Omental fat pad (tissue), 4 donors: ENCODE results near the gene CTCFL. TPM values are rescaled to one million over a fixed set of nuclear protein-coding genes. Genes with fewer than 3 reads are reported as not detected.

Source experiments
- ATAC-seq: fragments of 150-250 bp; one replicate; pipeline ENCODE4 v1.9.1; 2016; ENCODE audit warnings: mild to moderate bottlenecking, moderate library complexity; ENCODE audit not compliant: low FRiP score
- DNase-seq: peaks from one replicate; pipeline ENCODE4 v3.0.0-alpha.2; 2019; ENCODE audit warnings: low spot score
- total RNA-seq, 4 donors: library from RNA; depleted of rRNA; stranded (reverse); fragments of >200 nt; gene quantifications; one replicate each; pipeline ENCODE4 v1.1.0, GENCODE V29; 2016
- TF ChIP-seq, protein P1 (sequence below), 3 donors: fragments of 450-650 bp; IDR thresholded peaks; one replicate each; pipeline ENCODE4 v1.5.1; 2016 to 2017; ENCODE audit warnings: antibody characterized with exemption in 3 of 3, mild to moderate bottlenecking in 3 of 3, moderate library complexity in 2 of 3

The CTCFL gene
- total RNA-seq, 4 donors from 2014 or later = not detected

DNA sequence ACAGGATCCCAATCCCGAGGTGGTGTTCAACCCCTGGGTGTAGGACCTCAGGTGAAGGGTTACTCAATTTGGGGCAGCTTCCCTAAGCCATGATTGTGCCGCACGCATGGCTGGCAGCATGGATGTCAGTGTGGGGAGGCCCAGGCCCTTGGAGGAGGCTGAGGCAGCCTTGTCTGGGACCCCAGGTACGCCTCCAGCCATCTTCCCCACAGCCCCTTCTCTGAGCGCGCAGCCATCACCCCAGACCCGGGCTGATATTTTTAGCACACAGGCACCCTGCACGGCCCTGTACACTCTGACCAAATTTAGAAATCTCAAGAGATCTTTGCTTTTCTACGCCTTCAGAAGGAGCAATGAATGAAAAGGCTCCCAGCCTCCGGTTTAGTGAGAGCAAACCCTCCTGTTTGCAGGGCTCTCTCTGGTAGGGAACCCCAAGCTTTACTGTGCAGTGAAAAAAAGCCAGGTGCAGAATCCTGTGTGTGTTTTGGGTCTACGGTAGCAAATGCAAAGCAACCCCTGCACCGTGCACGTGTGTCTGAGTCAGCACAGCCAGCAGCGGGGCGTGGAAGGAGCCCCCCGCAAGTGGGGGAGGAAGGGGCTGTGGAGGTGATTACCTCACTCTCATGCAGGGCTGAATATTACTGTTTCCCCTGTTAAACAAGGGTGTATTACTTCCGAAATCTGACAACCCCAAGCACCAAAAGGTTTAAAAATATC lies 44.3 kb downstream of the CTCFL start:
- ATAC-seq = no peak
- DNase-seq = no peak
- TF ChIP-seq, protein P1, sequence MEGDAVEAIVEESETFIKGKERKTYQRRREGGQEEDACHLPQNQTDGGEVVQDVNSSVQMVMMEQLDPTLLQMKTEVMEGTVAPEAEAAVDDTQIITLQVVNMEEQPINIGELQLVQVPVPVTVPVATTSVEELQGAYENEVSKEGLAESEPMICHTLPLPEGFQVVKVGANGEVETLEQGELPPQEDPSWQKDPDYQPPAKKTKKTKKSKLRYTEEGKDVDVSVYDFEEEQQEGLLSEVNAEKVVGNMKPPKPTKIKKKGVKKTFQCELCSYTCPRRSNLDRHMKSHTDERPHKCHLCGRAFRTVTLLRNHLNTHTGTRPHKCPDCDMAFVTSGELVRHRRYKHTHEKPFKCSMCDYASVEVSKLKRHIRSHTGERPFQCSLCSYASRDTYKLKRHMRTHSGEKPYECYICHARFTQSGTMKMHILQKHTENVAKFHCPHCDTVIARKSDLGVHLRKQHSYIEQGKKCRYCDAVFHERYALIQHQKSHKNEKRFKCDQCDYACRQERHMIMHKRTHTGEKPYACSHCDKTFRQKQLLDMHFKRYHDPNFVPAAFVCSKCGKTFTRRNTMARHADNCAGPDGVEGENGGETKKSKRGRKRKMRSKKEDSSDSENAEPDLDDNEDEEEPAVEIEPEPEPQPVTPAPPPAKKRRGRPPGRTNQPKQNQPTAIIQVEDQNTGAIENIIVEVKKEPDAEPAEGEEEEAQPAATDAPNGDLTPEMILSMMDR (IDR thresholded peaks at IDR 0.05) = no peak

DNA sequence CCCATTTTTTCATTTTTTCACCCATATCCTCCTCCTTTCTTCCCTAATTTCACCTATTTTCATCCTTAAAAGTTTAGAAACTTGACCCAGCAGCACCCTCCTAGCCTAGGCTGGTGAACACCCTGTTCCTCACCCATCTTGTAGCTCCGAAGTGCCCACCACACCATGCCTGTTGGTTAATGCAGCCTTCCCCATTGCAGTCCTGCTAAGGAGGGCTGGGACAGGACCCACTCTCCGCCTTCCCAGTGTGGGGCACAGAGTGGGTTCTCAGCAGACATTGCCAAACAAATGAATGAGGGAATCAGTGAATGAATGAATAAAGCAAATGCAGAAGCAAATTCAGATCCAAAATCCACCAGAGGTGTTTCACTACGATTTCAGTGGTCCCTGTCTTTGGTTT lies 45.7 kb downstream of the CTCFL start:
- TF ChIP-seq, protein P1 (IDR thresholded peaks at IDR 0.05) = no peak
- ATAC-seq = no peak
- DNase-seq = no peak

DNA sequence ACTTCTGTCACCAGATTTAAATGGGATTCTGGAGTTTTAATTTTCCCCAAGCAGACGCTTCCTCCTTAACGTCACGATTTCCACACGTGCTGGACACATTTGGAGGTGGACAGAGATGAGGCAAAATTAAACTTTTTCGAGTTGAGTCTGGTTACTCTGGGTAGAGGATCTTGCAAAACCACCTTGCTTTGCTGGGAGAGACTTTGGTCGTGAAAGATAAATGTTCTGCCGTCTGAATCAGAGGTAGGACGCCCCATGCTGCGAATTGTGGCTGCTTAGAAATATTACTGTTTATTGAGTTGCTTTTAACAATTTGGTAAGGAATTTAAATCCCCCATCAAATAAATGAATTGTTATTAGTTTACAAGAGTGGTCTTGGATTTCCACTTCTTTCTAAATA lies 46.8 kb downstream of the CTCFL start:
- ATAC-seq = no peak
- DNase-seq = no peak
- TF ChIP-seq, protein P1 (IDR thresholded peaks at IDR 0.05) = no peak

DNA sequence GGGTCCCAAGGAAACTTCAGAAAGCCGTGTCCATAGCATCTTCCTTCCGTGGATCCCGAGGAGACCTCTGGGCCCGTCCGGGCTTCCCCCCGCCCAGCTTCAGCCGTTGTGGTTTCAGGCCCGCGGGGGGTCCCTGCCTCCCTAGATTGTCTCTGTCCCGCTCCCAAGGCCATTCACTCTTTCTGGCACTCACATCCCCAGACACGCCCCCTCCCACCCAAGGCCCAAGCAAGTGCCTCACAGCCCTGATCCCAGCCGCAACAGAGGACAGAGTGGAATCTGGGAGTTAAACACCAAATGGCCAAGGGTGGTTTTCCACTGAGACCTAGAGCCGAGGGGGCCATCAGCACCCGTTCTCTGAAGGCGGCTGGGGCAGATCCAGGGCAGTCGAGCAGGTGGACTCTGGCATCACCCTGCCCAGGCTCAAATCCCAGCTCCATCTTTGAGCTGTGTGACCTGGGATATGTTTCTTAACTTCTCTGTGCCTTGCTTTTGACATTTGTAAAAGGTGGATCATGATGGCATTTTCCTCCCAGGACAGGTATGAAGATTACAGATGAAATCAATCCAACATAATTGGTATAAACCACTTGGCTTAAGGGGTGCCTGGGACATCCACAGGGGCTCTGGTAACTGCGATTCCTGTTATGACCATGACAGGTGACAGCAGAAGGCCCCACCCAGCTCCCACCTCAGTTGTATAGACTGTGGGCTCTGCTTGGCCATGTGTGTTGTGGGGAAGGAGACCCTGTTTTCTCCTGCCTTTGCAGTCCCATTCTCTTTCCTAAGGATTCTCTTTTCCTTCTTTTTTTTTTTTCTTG lies 48.1 kb downstream of the CTCFL start:
- TF ChIP-seq, protein P1 (IDR thresholded peaks at IDR 0.05) = no peak
- no peak for ATAC-seq
- DNase-seq = no peak

DNA sequence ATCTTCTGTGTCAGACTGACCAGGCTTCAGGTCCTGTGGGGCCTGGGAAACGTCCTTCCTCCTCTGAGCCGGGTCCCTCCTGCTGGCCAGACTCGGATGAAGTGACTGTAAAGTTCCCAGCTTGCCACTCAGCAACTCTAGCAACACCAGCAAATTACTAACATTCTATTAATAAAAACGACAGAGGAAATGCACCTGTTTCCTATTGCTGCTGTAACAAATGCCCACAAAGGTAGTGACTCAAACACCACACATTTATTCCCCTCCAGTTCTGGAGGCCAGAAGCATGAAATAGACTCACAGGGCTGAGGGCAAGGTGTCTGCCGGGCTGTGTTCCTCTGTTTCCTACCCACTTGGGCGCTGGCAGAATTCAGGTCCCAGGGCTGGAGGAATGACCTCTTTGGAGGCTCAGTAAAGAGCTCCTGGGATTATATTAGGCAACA lies 48.8 kb downstream of the CTCFL start:
- ATAC-seq = no peak
- TF ChIP-seq, protein P1 (IDR thresholded peaks at IDR 0.05) = no peak

DNA sequence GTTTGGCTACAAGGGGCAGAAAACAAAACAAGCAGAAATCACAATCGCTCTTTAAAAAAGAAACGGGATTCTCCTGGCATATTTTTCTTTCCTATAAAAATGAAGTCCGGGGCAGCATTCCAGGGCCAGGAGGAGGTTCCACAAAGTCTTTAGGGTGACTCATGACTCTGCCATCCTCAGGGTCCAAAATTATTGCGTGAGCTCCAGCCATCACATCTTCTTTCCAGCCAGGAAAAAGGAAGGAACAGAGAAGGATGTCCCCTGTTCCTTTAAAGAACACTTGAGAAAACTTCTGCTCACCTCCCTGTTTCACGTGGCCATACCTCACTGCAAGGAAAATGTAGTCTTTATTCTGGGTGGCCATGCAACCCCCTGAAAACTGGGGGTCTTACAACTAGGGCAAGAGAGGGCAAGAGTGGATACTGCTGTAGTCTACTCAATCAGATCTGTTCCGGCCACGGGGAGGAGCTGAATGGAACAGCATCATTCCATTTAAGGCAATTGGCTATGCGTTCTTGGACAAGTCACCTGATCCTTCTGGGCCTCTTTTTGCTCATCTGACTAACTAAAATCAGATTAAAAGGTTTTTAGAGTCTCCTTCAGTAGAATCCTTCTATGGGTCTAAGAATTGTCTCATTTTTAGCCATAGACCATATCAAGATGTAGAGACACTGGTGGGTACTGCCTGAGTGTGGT lies 49.4 kb downstream of the CTCFL start:
- TF ChIP-seq, protein P1 (IDR thresholded peaks at IDR 0.05) = no peak
- no peak for ATAC-seq

More for the DNA sequence above, 48.8 kb downstream of the CTCFL start:
- DNase-seq = no peak

More for the DNA sequence above, 49.4 kb downstream of the CTCFL start:
- no peak for DNase-seq
